Stimulated activated CD8-positive, alpha-beta memory T cell treated with anti-CD3 and anti-CD28 coated beads, Interleukin-2, amount 100 ng/mL, for 48 hours (primary cell): ENCODE results near the gene DHRS12.

Experiments used
- DNase-seq, 2 donors: peaks; one replicate each; pipeline ENCODE4 v3.0.0-alpha.2; 2020; ENCODE audit warnings: low read depth in 2 of 2

DHRS12 gene, protein sequence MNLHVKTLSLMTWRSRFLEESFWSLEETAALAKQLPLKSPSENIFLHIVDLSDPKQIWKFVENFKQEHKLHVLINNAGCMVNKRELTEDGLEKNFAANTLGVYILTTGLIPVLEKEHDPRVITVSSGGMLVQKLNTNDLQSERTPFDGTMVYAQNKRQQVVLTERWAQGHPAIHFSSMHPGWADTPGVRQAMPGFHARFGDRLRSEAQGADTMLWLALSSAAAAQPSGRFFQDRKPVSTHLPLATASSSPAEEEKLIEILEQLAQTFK

DNA sequence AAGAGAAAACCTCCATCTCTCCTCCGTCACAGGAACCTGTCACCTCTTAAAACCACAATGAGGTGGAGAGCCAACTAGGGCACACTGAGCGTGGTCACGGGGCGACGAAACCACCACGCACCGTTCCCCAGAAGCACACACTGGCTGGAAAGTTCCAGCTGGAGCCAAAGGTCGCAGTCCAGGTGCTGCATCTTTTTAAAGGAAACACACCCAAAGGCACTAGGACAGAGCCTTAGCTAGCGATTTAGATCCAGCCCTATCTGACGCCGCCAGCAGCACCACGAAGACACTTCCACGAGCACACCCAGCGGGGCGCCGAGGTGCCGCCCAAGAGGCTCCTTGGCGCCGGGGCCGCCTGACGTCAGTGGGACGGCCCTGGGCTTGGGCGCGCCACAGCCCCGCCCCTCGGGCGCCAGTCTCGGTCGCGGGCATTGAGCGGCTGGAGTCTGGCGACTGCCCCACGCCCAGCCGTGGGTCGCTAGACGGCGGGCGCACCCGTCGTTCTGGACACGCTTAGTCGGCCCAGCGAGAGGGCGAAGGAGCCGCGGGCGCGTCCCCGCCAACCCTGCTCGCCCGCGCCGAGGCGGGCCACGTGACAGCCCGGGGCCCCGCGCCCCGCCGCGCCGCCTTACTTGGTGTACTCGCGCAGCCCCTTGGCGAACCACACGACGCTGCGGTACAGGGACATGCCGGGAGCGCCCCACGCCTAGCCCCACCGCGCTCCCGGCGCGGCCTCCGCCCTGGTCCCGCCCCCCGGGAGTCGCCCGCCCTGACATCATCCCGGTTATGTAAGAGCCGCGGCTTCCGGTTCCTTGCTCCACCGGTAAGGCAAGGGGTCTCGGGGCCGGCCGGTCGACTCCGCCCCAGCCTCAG is at the start of gene DHRS12:
DHRS12 (minus strand) TSS at position 742 of the 873 bp plus-strand sequence. CDS start 4,504 bp downstream, outside the sequence.
- DNase-seq = peak; percentile 73

GRCh38 chr13:51849145-51850101 is 45.5 kb upstream of the DHRS12 start:
- peak in 1 of 2 donors; percentile 35 for DNase-seq

DNA sequence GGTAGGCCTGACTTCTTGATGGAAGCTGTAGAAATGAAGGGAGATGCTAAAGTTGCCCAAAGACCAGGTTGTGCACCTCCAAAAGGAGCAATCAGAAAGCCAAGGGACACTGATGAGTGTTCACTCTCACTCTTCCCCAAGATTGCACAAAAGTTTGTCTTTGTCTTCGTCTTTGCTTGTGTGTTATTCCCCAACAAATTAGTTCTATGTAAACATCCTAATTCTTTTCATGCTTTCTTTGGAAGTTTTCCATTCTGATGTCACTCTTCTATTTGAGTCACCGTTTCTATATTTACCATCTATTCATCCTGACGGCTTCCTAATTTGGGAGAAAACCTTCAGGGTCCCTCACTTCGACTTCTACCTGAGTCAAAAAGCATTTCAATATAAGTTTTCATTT is 44.7 kb upstream of the DHRS12 start:
- no peak for DNase-seq

- no peak for DNase-seq
These were observed 42.8 kb upstream of the DHRS12 start for GRCh38 chr13:51846756-51847155.

DNA sequence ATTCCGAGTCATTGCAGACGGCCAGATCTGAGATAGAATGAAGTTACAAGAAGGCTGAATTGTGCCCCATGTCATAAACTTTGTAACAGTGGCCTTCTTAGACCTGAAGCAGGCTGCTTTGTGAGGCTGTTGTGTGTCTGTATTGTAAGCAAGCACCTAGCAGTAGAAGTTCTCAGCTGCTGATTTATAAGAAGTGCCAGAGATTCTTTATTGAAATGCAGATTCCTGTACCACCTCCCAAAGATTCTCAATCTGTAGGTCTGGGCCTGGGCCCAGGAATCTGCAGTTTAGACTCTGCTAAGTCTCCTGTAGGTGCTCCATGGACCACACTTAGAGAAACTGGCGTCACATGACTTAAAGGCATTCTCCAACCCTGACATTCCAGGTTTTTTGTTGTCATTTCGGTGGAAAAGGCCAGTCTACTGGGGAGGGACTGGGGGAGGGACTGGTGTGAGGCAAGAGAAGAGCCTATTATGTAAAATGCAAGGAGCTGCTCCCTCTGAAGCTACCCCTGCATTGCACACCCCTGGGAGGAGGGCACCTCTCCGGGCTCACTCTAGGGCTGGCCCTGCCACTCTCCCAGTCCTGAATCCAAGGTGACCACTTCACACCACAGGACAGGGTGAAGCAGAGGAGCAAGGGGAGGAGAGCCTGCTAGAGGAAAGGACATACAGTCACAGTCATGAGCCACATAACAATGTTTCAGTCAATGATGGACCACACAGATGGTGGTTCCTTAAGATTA is 41.8 kb upstream of the DHRS12 start:
- DNase-seq = no peak

DNA sequence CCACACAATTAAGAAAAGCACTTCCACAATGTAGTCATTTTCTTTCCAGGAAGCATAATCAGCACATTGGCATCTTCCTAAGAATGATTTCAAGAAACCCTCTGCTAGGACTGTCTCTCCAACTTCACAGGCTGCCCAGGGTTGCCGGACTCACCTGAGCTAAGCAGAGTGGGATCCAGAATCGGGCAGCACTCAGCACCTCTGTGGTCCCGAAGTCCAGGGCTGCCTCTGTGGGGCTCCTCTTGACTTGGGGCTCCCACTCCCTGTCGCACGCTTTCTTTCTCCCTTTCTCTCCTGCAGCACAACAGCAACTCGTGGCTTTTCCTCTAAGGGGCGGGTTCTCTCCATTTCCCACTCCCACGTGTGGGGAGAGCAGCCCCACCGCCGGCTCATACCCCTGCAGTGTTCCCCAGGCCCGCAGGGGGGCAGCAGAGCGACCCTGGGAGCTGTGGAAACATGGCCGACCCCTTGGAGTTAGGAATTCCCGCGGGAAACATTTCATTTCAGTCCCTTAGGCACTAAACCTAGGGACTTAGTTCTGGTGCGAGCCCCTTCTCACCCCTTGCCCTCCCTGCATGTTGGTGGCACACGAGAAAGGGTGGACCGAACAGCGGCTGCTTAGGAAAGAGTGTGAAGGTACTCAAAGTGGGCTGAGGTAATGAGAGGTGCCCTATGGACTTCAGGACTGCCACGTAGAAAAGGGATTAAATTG is 41.1 kb upstream of the DHRS12 start, which contains the start of gene TMEM272:
TMEM272 (minus strand) TSS at position 316 of the 712 bp plus-strand sequence. CDS start 6,647 bp downstream, outside the sequence.
- DNase-seq = peak; percentile 52 to 56

GRCh38 chr13:51843529-51843928 is 39.6 kb upstream of the DHRS12 start:
- DNase-seq = no peak

DNA sequence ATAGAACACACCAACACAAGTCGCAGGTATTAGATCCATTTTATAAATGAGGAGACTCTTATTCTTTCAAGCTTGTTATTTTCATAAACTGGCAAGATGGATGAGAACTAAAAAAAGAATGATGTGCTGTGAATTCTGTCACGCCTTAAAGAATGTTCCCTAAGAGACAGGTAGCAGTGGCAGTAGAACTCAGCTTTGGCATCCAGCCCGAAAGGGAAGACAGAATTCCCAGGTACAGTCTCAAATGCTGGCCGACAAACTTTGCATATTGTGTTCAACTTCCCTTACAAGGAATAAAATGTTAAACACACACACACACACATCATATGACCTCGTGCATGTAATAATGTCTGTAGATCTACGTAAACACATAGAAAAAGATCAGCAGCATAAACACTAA is 37.8 kb upstream of the DHRS12 start:
- no peak for DNase-seq

GRCh38 chr13:51840917-51841316 is 37.0 kb upstream of the DHRS12 start:
- no peak for DNase-seq

GRCh38 chr13:51839711-51840540 is 36.0 kb upstream of the DHRS12 start:
- DNase-seq = no peak

GRCh38 chr13:51838240-51838846 is 34.4 kb upstream of the DHRS12 start:
- no peak for DNase-seq

- no peak for DNase-seq
These were observed 33.1 kb upstream of the DHRS12 start for GRCh38 chr13:51837016-51837415.

DNA sequence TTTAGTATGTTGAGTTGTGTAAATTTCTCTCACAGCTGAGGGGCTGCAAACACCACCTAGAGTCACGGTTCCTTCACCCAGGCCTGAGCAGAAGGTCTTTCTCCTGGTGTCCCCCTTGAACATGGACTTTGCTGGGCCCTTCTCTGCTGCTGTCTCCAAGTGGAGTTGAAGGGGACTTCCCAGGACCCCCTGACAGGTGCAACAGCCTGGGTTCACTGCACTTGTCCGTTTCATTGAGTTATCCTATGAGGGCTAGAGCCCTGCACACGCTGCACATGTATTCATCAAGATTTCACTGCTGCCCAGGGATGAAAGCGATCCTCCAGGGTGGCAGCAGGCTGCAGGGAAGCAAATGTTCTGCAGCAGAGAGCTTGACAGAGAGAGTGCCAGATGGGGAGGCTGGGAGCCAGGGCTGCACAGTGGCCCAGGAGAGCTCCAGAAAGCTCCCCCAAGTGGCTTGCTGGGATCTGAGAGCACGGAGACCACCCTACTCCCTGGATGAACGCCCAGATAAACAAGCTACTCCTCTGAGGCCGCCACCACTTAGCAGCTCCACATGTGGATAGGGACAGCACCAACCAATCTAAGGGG is 30.7 kb upstream of the DHRS12 start:
- no peak for DNase-seq

DNA sequence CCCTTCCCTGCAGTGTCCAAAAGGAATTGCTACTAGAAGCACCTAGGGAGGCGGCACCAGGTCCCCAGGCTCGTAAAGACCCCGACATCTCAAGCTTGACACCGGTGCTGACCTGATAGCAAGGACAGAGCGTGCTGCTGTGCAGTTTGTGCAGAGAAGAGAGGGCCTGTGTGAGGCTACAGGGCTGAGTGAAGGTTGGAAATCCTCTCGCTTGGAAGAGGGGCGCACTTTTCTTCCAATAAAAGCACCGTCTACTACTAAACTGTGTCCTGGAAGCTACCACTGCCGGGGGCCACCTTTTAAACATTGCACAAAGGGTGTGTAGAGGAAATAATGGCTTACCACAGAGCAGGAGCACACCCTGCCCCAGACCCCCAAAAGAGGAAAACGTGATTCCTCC is 30.0 kb upstream of the DHRS12 start:
- DNase-seq = no peak

- no peak for DNase-seq
These were observed 28.6 kb upstream of the DHRS12 start for GRCh38 chr13:51832471-51833152.

GRCh38 chr13:51831519-51831918 is 27.6 kb upstream of the DHRS12 start:
- DNase-seq = no peak

- no peak for DNase-seq
These were observed 25.6 kb upstream of the DHRS12 start for GRCh38 chr13:51829568-51829899.
